Measurements from ENCODE around the gene ABCA3.
"Not testable (repeated sequence)": the region's sequence is repeated elsewhere in the genome, so short reads cannot be mapped to it uniquely, and the experiment has no call there.

Gene ABCA3

DNA sequence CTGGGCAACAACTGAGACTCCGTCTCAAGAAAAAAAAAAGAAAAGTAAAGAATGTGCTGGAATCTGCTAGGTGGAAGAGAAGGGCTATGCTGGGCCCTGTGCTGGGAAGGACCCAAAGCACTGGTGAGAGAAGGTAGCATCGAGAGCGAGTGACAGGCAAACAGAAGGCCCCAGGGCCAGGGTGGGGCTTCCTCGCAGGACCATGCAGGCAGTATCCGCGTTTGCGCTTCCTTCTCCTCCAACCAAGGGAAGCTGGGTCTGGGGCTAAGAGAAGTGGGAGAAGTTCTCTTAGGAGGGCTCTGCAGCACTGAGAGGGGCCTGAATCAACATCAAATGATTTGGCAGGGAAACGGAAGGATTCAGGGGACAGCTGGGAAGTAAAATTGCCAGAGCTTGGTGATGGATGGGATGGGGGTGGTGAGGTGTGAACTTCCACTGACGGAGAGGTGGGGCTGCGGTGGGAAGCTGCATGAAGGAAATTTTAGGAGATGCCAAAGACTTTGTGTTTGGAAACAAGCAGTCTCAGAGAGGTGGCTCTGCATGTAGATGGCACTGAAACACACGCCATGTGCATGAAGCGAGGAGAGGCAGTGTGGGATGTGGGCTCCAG, 83.9 kb downstream of the ABCA3 start:
- no peak for DNase-seq (ENCODE audit: low spot score)

DNA sequence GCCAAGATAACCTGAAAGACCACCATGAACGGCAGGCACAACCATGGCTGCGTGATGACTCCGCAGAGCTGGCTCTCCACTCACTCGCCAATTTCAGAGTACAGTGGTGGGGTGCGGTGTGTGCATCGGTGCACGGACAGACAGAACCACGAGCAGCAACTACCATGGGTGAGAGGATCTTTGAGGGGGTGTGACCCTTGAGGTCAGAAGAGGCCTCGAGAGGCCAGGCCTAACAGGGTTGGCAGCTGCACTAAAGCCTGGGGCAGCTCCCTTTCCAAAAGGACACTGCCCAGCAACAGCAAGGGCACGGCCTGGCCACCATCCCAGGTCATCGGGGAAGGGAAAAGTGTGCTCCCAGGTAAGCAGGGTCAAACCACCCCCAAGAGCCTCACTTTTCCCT, 87.2 kb downstream of the ABCA3 start:
- DNase-seq (ENCODE audit: low spot score), result no peak

DNA sequence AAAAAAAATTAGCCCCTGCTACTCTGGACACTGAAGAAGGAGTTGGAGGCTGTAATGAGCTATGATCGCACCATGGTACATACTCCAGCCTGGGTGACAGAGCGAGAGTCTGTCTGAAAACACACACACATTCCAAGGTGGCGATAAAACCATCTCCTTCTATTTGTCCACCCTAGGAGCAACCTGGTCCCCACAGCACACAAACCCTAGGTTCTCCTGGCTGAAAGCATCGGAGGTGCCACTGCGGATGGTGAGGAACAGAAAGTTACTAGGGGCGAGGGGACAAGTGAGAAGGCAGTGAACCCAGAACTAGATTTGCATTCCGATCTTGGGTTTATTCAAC, 87.8 kb downstream of the ABCA3 start:
- no peak for DNase-seq (ENCODE audit: low spot score)

DNA sequence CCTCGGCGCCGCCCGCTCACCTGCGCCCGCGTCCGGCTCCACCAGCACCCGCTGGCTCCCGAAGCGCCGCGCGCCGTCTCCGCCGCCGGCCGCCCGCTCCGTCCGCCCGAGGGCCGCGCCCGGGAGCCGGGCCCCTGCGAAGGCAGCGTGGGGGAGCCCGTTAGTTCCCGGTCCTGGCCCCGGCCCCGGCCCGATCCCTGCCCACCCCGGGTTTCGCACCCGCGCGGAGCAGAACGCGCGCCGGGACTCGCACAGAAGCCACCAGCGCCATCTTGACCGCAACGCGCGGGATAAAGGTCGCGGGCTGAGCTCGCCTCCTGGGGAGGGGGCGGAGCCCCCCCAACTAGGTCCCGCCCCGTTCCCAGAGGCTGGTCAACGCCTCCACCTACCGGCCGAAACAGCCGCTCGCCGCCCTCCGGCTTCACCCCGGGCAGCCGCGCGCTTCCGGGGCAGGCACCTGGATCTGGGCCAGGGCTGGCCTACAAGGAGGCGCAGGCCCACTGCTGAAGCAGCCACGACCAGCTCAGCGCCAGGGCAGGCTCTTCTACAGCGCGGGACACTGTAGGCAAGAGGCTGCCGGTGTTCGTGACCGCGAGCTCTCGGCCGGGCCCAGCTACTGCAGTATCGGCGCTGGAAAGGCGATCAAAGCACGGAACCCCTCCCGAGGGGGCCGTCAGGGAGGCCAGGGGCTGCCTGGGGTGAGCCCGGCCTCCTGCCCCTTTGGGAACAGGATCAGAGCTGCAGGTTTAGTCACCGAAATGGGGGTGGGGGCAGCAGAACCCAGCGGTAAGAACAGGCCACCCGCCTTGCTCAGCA, 89.0 kb downstream of the ABCA3 start, which contains the start of gene ECI1:
TSS of gene ECI1 (minus strand) at position 292 of the 816 bp plus-strand sequence. CDS start at position 271, 21 bp downstream.
- peak; percentile 91 for DNase-seq (ENCODE audit: low spot score)

DNA sequence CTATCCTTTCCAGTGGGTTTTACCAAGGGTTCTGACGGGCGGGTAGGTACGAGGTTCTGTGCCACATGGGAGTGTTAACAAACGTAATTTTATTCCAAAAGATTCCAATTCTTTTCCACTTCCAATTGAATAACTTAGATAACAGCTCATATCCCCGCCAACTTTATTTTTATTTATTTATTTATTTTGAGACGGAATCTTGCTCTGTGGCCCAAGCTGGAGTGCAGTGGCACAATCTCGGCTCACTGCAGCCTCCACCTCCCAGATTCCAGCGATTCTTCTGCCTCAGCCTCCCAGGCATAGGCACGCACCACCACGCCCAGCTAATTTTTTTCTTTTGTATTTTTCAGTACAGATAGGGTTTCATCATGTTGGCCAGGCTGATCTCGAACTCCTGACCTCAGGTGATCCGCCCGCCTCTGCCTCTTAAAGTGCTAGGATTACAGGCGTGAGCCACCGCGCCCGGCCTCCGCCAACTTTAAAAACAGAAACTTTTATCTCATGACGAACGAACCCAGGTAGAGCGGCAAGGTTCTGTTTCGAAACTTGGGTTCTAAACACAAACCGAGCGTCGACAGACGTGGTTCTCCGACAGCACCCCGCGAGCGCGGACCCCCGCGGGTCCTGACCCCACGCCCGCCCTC, 89.8 kb downstream of the ABCA3 start:
- no peak for DNase-seq (ENCODE audit: low spot score)

DNA sequence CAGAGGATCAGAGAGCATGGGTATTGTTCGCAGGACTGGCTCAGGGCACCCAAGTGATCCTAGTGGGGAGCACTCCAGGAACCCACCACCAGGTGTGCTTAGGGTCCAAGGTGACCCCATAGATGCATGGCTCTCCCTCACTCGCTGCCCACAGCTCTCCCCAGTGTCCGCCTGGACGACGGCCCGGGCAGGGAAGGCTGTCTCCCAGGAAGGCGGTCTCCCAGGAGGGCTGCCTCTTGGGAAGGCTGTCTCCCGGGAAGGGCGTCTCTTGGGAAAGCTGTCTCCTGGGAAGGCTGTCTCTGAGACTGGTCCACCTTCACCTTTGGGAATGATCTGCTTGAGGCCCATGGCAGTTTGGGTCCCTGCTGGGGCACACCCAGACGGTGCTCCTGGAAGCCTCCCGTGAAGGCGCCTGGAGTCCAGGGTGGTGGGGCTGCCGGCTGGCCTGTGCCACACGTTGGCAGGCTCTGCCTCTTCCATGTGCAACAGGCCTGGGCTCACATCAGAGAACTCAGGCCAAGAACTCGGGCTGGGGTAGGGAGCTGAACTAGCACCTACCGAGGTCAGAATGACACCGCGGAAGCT, 94.1 kb downstream of the ABCA3 start:
- DNase-seq (ENCODE audit: low spot score), result no peak

- no peak for DNase-seq (ENCODE audit: low spot score)
Measured at GRCh38 chr16:2244926-2245795, 95.4 kb downstream of the ABCA3 start.

DNA sequence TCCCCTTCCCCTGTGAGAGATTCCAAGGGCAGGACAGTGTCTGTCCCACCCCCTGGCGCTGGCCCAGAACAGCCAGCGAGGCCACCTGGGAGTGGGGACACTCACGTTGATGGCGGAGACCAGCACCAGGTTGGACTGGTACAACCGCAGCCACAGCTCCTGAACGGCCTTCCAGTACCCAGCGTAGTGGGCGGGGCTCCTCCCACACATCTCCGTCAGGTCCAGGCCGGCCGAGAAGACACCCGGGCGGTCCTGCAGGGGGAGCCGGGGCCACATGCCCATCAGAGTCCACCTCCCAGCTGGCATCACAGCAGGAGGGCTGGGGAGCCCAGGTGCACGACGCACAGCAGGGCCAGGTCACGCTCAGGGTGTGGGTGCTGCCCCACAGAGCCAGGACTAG, 96.2 kb downstream of the ABCA3 start:
- no peak for DNase-seq (ENCODE audit: low spot score)

DNA sequence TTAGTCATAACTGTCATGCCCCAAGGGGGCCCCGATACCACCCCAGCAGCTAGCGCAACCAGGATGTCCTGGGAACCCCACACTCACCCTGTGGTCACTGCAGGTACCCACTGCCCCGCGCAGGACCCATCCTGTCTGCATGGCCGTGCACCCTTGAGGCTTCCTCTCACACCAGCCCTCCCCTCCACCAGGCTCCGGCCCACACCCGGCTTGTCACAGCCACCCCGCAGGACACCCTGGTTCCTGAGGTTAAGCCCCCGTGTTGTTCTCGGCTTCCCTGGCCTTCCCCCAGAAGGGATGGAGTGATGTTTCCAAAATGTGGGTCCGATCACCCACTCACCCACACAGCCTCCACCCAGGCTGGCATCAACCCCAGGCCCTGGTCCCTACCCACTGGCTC, 96.7 kb downstream of the ABCA3 start:
- DNase-seq (ENCODE audit: low spot score), result no peak

DNA sequence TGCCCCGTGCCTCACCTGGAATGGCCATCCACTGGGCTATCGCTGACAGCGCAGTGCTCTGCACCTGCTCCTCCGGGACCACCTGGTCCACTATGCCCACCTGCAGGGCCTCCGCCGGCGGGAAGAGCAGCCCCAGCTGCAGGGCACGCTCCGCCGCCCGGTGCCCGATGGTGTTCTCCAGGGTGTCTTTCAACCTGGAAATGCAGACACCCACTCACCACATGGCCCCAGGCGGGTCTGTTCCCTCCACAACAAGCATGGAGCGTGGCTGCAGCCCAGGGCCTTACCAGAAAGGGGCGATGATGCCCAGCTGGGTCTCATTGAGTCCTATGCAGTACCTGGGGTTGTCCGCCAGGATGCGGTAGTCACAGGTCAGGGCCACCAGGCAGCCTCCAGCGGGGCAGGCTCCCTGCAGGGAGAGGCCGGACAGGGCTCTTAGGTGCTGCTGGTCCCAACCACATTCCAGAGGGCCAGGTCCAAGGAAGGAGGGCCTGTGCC, 97.4 kb downstream of the ABCA3 start:
- no peak for DNase-seq (ENCODE audit: low spot score)

- DNase-seq (ENCODE audit: low spot score), result no peak
Measured at GRCh38 chr16:2242598-2242997, 97.9 kb downstream of the ABCA3 start.

DNA sequence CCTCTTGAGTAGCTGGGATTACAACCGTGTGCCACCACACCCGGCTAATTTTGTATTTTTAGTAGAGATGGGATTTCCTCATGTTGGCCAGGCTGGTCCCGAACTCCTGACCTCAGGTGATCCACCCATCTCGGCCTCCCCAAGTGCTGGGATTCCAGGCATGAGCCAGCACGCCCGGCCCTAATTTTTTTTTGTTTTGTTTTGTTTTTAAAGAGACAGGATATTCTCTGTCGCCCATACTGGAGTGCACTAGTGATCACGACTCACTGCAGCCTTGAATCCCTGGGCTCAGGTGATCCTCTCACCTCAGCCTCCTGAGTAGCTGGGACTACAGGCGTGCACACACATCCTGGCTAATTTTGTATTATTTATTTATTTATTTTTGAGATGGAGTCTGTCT, 100.2 kb downstream of the ABCA3 start:
- not testable (repeated sequence) for DNase-seq (ENCODE audit: low spot score)

DNA sequence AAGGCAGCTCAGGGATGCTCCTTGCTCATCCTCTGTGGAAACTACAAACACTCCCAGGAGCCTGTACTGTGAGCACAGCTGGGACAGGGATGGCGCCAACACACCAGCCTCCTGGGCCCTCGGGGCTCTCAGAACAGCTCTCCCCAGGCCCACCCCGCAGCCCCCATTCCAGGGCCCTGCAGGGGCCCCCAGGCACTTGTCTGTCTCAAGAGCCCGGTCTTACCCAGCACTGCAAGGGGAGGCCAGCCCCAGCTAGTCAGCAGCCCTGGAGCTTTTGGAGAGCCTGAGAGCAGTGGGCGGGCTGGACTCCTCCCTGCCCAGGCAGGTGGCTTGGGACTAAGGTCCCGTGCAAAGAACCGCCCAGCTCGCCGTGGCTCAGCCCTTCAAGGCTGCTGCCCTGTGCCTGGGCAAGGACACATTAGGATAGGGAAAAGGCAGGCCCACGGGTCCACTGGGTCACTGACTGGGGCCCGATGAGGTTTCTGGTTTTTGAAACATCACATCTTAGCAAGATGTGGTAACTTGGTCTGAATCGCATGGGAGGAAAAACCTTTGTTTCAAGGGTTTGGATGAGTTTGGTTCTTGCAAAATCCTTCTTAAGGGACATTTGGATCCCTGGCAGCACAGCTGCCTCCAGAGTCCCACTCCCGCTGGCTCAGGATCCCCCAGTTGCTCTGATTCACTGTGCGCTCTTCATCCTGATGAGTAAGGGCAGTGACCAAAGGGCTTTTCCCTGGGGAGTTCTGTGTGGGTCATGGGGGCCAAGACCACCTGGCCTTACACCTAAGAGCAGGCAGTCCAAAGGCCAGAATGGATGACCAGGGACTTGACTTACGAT, 101.5 kb downstream of the ABCA3 start:
- DNase-seq (ENCODE audit: low spot score), result no peak

GRCh38 chr16:2238150-2238837, 102.2 kb downstream of the ABCA3 start:
- no peak for DNase-seq (ENCODE audit: low spot score)

DNA sequence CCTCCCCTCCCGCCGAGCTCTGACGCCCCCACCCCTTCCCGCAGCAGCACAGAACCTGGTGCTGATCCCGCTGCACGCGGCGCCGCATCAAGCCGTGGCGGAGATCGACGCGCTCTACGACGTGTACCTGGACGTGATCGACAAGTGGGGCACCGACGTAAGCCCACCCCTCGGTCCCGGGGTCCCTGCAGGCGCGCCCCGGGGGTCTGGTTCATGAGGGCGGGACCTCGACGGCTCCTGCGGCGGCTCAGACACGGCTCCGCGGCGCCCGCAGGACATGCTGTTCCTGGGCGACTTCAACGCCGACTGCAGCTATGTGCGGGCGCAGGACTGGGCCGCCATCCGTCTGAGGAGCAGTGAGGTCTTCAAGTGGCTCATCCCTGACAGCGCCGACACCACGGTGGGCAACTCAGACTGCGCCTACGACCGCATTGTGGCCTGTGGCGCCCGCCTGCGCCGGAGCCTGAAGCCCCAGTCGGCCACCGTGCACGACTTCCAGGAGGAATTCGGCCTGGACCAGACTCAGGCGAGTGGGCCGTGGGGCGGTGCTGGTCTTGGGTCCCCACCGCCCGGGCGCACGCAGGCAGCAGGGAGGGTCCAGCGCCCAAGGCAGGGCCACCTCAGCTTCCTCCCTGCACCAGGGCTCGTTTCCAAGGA, 102.9 kb downstream of the ABCA3 start:
- no peak for DNase-seq (ENCODE audit: low spot score)

DNA sequence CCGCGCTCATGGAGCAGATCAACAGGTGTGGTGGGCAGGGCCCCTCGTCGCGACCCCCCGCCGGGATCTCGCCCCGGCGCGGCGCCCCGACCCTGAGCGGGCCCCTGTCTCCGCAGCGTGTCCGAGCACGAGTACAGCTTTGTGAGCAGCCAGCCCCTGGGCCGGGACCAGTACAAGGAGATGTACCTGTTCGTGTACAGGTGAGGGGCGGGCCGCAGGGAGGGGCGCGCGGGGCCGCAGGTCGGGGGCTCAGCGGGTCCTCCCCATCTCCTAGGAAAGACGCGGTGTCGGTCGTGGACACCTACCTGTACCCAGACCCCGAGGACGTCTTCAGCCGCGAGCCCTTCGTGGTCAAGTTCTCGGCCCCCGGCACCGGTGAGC, 103.4 kb downstream of the ABCA3 start:
- DNase-seq (ENCODE audit: low spot score), result no peak

GRCh38 chr16:2236337-2237101, 104.0 kb downstream of the ABCA3 start, which contains the start of gene DNASE1L2:
TSS of gene DNASE1L2 (plus strand) at chr16:2236444. CDS start at chr16:2236817, 373 bp downstream.
- no peak for DNase-seq (ENCODE audit: low spot score)

DNA sequence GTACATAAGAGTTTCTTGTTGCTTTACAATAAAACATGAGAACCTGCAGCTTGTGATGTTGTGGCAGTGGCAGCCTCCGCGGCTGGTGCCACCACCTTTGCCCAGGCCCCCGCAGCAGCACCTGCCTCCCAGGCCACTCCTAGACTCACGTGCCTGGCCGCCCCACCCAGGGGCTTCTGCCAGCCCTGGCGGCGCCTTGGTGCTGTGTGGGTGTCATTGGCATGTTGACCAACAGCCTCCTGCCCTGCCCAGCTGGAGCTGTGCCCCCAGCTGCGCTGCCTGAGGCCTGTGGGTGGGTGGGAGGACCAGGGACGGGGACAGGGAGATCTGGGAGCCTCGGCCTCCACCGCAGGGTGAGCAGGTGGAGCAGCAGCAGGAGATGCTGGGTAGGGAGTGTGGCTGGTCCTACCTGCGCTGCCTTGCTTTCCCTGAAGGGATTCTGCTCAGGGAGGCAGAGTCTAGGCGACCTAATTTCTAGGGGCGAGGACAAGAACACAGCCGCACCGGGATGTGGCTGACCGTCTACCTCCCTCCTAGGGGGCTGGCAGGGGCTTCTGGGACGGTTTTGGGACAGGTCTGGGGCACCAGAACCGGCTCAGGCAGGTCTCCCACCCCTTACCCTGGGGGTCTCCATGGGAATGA, 104.7 kb downstream of the ABCA3 start:
- no peak for DNase-seq (ENCODE audit: low spot score)

Data from pons (tissue), 1 donor.